HEK293 (cell line): ENCODE data around the gene PRMT7.

Experiments
- ATF2 ChIP-seq: fragments of 450-650 bp; formaldehyde crosslinking; IDR thresholded peaks from 2 replicates; pipeline ENCODE4 v1.5.1; 2016; ENCODE audit warnings: missing biosample characterization, missing genetic modification characterization, low read depth
- ZNF354C ChIP-seq: fragments of 450-650 bp; formaldehyde crosslinking; IDR thresholded peaks from 2 replicates; pipeline ENCODE4 v1.5.1; 2016; ENCODE audit warnings: missing biosample characterization, missing genetic modification characterization, low read depth, borderline replicate concordance
- ZNF488 ChIP-seq: fragments of 450-650 bp; formaldehyde crosslinking; IDR thresholded peaks from 2 replicates; pipeline ENCODE4 v1.5.1; 2016; ENCODE audit warnings: missing biosample characterization, missing genetic modification characterization
- TF ChIP-seq, protein P1 (sequence below): fragments of 450-650 bp; formaldehyde crosslinking; IDR thresholded peaks from 2 replicates; pipeline ENCODE4 v1.5.1; 2016; ENCODE audit warnings: missing biosample characterization, missing genetic modification characterization

GRCh38 chr16:68369168-68369567 lies 58.3 kb downstream of the PRMT7 start:
- TF ChIP-seq ZNF354C (tag by site-specific recombination) (no peak), ZNF488 (tag by site-specific recombination) (no peak), ATF2 (tag by site-specific recombination) (no peak)
- TF ChIP-seq, protein P1, sequence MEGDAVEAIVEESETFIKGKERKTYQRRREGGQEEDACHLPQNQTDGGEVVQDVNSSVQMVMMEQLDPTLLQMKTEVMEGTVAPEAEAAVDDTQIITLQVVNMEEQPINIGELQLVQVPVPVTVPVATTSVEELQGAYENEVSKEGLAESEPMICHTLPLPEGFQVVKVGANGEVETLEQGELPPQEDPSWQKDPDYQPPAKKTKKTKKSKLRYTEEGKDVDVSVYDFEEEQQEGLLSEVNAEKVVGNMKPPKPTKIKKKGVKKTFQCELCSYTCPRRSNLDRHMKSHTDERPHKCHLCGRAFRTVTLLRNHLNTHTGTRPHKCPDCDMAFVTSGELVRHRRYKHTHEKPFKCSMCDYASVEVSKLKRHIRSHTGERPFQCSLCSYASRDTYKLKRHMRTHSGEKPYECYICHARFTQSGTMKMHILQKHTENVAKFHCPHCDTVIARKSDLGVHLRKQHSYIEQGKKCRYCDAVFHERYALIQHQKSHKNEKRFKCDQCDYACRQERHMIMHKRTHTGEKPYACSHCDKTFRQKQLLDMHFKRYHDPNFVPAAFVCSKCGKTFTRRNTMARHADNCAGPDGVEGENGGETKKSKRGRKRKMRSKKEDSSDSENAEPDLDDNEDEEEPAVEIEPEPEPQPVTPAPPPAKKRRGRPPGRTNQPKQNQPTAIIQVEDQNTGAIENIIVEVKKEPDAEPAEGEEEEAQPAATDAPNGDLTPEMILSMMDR (tag by site-specific recombination): no peak
